Right ventricle myocardium inferior (tissue), 1 donor: ENCODE results near the gene MATN4. TPM values are rescaled to one million over a fixed set of nuclear protein-coding genes. Genes with fewer than 3 reads are reported as not detected.
A peak's percentile ranks its signal among the peaks of the same experiment; 100 is the strongest.

Experiments
- ATAC-seq: fragments of 200-7000 bp; cut with Tn5 transposase; one replicate; pipeline ENCODE4 v1.9.1; 2020; ENCODE audit warnings: mild to moderate bottlenecking, moderate library complexity
- DNase-seq: peaks from one replicate; pipeline ENCODE4 v3.0.0; 2021; ENCODE audit errors: missing footprints
- intact Hi-C: fragments of 100-400 bp; cut with DNase I; formaldehyde crosslinking; loops from one replicate; pipeline ENCODE4 v1.11.0; 2022
- total RNA-seq: library from RNA; stranded (reverse); fragmentation: NEBNext Ultra II Directional; extraction: Animal tissue kit (Norgen Biotek cat#: 25700); gene quantifications from one replicate; pipeline ENCODE4 v1.2.1, GENCODE V29; 2021
- donor health status: DM: no; HTN: yes; CAD: no; lungs with severe emphysema.

The MATN4 gene
- total RNA-seq, 1 donor from 2014 or later = not detected

DNA sequence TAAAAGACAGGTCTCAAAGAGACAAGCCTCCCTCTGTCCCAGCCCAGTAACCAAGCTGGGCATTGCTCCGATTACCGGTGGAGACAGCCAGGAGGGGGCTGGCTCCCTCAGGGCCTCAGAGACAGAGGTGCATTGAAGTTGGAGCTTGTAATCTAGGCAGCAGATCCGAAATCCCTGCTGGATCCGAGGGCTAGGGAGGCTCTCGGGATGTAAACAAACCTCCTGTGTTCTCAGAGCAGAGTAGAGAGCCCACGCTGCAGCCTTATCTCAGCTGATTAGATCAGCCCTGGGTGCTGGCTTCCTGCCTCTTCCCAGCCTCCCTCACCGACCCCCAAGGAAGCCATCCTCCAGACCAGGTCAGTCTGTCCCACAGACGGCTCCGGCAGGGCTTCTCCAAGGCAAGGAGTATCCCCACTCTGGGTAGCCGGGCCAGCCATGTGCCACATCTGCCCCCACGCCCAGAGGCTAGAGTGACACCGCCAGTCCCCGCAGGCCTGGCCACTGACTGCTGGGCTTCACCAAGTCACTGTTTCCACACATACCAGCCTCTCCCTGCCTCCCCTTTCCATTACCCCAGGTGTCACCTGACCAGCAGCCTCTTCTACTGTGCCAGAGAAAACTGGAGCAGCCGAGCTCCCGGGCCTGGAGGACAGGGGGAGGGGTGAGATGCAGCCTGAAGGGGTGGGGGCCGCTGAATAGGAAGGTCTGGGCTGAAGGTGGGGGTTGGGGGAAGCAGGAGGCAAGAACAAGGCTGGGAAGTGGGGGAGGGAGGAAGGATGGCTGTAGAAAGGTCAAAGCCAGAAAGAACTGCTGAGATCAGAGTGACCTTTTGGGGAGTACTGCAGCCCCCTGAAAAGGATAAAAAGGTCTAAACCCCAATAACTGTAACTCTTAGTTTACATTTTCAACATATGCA is 34.1 kb upstream of the MATN4 start:
- ATAC-seq = peak; percentile 80

DNA sequence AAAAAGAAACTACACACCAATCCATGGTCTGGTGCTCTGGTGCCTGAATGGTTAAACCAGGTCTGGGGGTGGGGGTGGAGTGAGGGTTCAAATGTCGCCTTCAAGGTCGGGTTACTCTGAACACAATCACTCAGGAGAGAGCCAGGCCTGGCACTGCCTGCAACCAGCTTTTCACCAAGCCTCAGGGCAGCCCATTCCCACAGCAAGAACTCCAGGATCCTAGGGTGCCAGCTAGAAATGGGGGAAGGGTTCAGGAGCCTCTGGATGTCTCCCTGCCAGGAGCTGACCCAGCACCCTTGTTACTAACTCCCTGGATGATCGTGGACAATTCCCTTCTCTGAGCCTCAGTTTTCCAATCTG is 33.5 kb upstream of the MATN4 start:
- no peak for DNase-seq
- intact Hi-C loops = loop anchor here (5.0 kb wide), 1 partner anchor 66 kb away; the partner anchor contains the start of gene DBNDD2
- no peak for ATAC-seq

More for the DNA sequence above, 34.1 kb upstream of the MATN4 start:
- intact Hi-C loops = loop anchor here (5.0 kb wide), 1 partner anchor 65 kb away; the partner anchor contains the start of gene DBNDD2
- no peak for DNase-seq

- no peak for ATAC-seq
- intact Hi-C loops = loop anchor here (1.0 to 5.0 kb wide), 2 partner anchors 17 to 66 kb away; partner anchors contain the start of gene DBNDD2
- no peak for DNase-seq
These were observed 32.9 kb upstream of the MATN4 start for GRCh38 chr20:45340951-45341350.

DNA sequence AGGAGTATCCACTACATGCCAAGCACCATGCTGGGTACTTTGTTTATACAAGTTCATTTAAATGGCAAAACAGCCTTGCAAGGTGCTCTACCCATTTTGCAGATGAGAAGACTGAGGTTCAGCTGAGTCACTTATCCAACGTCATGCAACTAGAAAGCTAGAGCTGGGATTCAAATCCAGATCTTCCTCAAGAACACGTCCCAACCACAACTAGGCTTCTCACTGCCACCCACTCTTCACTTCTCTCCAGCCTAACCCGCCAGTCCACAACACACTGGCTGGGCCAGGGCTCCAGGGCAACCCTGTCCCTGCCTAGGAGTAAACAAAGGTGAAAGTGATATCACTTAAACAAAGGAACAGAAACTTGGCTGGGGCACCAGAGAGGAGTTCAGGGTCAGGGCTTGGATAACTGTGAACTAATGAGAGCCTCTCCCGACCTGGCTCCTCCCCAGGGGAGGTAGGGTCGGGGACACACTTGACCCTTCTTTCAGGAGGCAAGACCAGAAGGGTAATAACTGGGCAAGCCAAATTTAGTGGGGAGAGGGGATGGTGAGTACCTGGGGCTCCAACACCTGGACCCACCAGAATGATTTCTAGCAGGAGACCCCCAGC is 32.2 kb upstream of the MATN4 start:
- intact Hi-C loops = loop anchor here (1.0 to 5.0 kb wide), 2 partner anchors 18 to 67 kb away; partner anchors contain the start of gene DBNDD2
- peak; percentile 59 for ATAC-seq
- DNase-seq = no peak

DNA sequence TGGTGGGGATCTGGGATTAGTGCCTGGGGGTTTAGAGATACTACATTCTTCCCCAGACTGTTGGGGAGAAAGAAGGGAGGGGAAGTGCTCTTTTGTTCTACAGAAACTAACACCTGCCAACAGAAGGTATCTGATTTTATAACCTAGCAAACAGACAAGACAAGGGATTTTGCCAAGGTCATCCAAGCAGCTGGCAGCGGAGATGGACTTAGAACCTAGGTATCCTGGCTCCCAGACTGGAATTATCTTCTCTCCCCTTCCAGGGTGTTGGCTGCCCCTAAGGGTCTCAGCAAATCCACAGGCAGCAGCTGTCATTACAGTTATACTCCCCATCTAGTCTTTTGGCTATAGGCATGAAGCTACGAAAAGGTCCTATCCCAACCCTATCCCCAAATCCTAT is 31.7 kb upstream of the MATN4 start:
- ATAC-seq (no peak), DNase-seq (no peak)
- intact Hi-C loops = loop anchor here (1.0 to 5.0 kb wide), 2 partner anchors 19 to 68 kb away; partner anchors contain the start of gene DBNDD2

DNA sequence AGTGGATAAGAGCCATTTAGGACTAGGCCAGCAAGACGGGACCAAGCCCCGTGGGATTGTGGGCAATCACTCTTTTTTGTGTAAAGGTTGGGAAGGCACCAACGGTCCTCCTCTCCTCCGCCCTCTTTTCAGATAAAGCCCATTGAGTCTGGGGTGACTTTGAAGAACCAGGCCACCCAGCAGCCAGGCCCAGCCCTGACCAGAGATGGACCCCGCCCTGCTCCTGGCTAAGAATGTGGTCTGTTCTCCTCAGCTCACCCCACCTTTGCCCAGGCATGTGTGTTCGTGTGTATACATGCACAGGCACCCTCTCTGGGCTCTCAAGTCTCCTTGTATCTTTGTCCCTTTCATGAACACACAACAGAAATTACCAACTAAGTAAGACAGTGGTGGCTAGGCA is 31.0 kb upstream of the MATN4 start:
- intact Hi-C loops = no loop called here
- DNase-seq = no peak
- no peak for ATAC-seq

- DNase-seq = no peak
- intact Hi-C loops = no loop called here
- ATAC-seq = no peak
These were observed 30.3 kb upstream of the MATN4 start for GRCh38 chr20:45338121-45339030.

DNA sequence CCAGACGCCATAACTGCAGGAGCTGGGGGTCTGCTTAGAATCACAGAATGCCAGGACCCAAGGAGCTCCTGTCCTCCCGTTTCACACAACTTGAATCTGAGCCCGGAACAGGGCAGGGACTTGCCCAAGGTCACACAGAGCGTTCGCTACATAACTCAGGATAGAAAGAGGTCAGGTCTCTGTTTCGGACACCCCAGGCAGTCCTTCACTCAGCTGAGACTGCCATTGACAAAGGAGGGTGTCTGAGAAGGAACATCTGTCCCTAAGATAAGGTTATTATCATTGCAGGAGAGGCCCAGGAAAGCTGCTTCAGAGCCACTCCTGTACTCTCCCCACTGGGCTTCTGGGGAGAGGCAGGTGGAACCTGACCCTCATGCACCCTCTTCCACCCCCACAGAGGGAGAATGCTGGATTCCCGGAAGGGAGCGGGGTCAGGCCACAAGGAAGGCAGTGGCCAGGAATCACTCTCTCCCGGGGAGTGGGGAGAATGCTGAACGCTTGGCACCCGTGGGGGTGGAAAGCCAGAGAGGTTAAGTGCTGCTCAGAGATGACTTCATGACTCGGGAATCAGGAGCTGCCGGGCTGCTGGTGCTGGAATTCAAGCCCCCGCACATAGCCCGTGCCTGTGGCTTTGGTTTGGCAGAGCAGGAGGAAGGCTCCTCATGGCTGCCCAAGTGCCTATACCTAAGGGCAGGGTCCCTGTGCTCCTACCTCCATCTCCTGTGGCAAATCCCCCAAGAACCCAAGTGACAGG is 29.4 kb upstream of the MATN4 start:
- no peak for DNase-seq
- ATAC-seq = peak; percentile 29
- intact Hi-C loops = no loop called here

- ATAC-seq = no peak
- no peak for DNase-seq
- intact Hi-C loops = no loop called here
These were observed 28.6 kb upstream of the MATN4 start for GRCh38 chr20:45336530-45337366.

GRCh38 chr20:45330476-45330875 is 22.4 kb upstream of the MATN4 start:
- intact Hi-C loops = no loop called here
- DNase-seq (no peak), ATAC-seq (no peak)

- ATAC-seq (no peak), DNase-seq (no peak)
- intact Hi-C loops = no loop called here
These were observed 21.6 kb upstream of the MATN4 start for GRCh38 chr20:45329497-45330319.

GRCh38 chr20:45328451-45328850 is 20.4 kb upstream of the MATN4 start:
- DNase-seq = no peak
- intact Hi-C loops = no loop called here

DNA sequence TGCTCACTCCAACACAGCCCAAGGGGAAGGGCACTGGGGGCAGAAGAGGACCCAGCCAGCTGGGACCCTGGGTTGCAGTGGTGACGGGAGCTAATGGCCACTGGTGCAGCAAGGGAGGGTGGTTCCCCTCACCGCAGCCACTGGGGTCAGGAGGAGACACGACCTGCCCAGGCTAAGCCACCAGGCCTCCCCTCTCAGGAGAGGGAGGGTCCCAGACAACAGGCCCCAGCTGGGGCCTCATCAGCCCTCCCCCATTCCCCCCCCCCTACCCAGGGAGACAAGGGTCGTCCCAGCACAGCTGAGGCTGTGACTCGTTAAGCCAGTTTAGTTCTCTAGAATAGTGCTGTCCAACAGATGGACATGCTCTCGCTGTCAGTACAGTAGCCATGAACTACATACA is 17.3 kb upstream of the MATN4 start:
- DNase-seq (no peak), ATAC-seq (no peak)
- intact Hi-C loops = no loop called here

More at GRCh38 chr20:45328451-45328850, 20.4 kb upstream of the MATN4 start:
- ATAC-seq = no peak

GRCh38 chr20:45323731-45324130 is 15.6 kb upstream of the MATN4 start:
- DNase-seq (no peak), ATAC-seq (no peak)

GRCh38 chr20:45322952-45323383 is 14.9 kb upstream of the MATN4 start:
- intact Hi-C loops = no loop called here
- DNase-seq (no peak), ATAC-seq (peak; percentile 78)

More at GRCh38 chr20:45323731-45324130, 15.6 kb upstream of the MATN4 start:
- intact Hi-C loops = no loop called here

DNA sequence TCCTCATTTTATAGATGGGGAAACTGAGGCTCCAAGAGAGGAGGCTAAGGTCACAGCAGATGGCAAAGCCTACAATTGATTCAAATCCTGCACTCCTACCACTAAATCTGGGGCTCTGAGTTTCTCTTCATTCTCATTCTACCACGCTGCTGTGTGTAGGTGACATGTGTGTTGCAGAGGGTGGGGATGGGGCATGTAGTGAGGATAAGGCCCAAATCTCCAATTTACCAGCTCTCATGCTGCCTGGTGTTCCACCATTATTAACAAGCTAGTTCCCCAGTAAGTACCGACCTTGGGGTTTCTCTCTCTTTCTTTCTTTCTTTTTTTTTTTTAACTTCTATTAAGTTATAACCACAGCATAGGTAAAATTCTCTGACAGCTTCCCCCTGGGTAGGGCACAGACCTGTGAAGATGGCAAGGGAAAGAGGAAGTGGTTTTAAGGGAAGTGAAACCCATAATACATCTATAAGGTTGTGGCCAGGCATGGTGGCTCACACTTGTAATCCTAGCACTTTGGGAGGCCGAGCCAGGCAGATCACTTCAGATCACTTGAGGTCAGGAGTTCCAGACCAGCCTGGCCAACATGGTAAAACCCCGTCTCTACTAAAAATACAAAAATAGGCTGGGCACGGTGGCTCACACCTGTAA is 13.0 kb upstream of the MATN4 start:
- intact Hi-C loops = loop anchor here (2.0 kb wide), 1 partner anchor 42 kb away; the partner anchor contains the start of gene SYS1
- DNase-seq (no peak), ATAC-seq (no peak)
